K562 (cell line): ENCODE data around the gene COL13A1. TPM values are rescaled to one million over a fixed set of nuclear protein-coding genes. Genes with fewer than 3 reads are reported as not detected.

Experiments used
- ATAC-seq: fragments of 200-7000 bp; cut with Tn5 transposase; 3 replicates; pipeline ENCODE4 v1.9.1; 2020; ENCODE audit warnings: moderate library complexity
- BruUV-seq: library from RNA; stranded (reverse); fragments of 400-500 nt; replicated peaks from 2 replicates; lab custom pipeline; 2021; lab: Mats Ljungman, UMichigan
- CTCF ChIA-PET: fragments of 300-600 bp; formaldehyde crosslinking; extraction: SDS; loops from one replicate; lab custom pipeline; 2021; ENCODE audit warnings: low intra/inter-chr PET ratio; lab: Yijun Ruan, JAX
- POLR2A ChIA-PET: fragments of 300-600, 350-650 bp; sonication (Branson Sonifier 250); formaldehyde crosslinking; extraction: SDS; loops from one replicate; lab custom pipeline; 2021; ENCODE audit warnings: antibody characterized with exemption, inconsistent platforms; lab: Yijun Ruan, JAX
- DNase-seq, 4 experiments: peaks; one replicate each; pipeline versions ENCODE4 v3.0.0 to v3.0.0-alpha.2; 2011 to 2018; ENCODE audit warnings: low spot score in 3 of 4, mixed read lengths in 3 of 4; ENCODE audit errors: extremely low read depth in 1 of 4
- FAIRE-seq: peaks from 2 replicates; lab custom pipeline; 2011; peaks lifted over from hg19 to GRCh38; lab: Jason Lieb, UNC
- H2AFZ ChIP-seq: 2 replicates; pipeline ENCODE4 v1.6.0; 2011; ENCODE audit warnings: low read depth, low read length, control low read depth, inconsistent platforms
- H3K27ac ChIP-seq: fragments of 200-600 bp; 3 replicates; pipeline ENCODE4 v1.8.0; 2011; ENCODE audit warnings: low read depth, mild to moderate bottlenecking, control low read depth, inconsistent platforms, low read length, moderate library complexity, mixed read lengths; ENCODE audit errors: extremely low read depth
- H3K27me3 ChIP-seq, 2 experiments: fragments of 300-600 bp in 1 of 2; 2 replicates in 1 of 2; 3 replicates in 1 of 2; pipeline versions ENCODE4 v1.6.0 to v1.8.0; 2011; ENCODE audit warnings: inconsistent platforms in 2 of 2, low read length in 2 of 2, mild to moderate bottlenecking in 1 of 2, mixed read lengths in 1 of 2, moderate library complexity in 1 of 2; ENCODE audit not compliant: control insufficient read depth in 2 of 2, insufficient read depth in 2 of 2
- H3K36me3 ChIP-seq: fragments of 300-600 bp; 3 replicates; pipeline ENCODE4 v1.8.0; 2011; ENCODE audit warnings: mild to moderate bottlenecking, low read length, inconsistent platforms; ENCODE audit not compliant: control insufficient read depth, insufficient read depth
- H3K4me1 ChIP-seq, 2 experiments: fragments of 200-600 bp in 1 of 2; replicated peaks in 1 of 2; 2 replicates in 1 of 2; 3 replicates in 1 of 2; pipeline versions ENCODE4 v1.5.1 to v1.8.0; 2011; ENCODE audit warnings: inconsistent platforms in 2 of 2, low read length in 2 of 2, mild to moderate bottlenecking in 1 of 2, mixed read lengths in 1 of 2, moderate library complexity in 1 of 2; ENCODE audit not compliant: control insufficient read depth in 2 of 2, insufficient read depth in 2 of 2
- H3K4me2 ChIP-seq: 2 replicates; pipeline ENCODE4 v1.6.1; 2011; ENCODE audit warnings: low read length, control low read depth, inconsistent platforms, mixed read lengths; ENCODE audit not compliant: insufficient read depth
- H3K4me3 ChIP-seq: fragments of 200-600 bp; sonication (generic), shearing (Covaris generic); 2 replicates; pipeline ENCODE4 v1.5.1; 2016; ENCODE audit warnings: control low read depth, inconsistent platforms
- H3K79me2 ChIP-seq: fragments of 200-600 bp; 3 replicates; pipeline ENCODE4 v1.8.0; 2011; ENCODE audit warnings: low read length, inconsistent platforms; ENCODE audit not compliant: control insufficient read depth, insufficient read depth
- H3K9ac ChIP-seq, 2 experiments: 2 replicates each; pipeline versions ENCODE4 v1.6.0 to v1.6.1; 2011; ENCODE audit warnings: low read depth in 2 of 2, low read length in 2 of 2, control low read depth in 1 of 2, inconsistent platforms in 1 of 2, mild to moderate bottlenecking in 1 of 2, mixed read lengths in 1 of 2; ENCODE audit not compliant: insufficient read depth in 1 of 2
- H3K9me1 ChIP-seq: one replicate; pipeline ENCODE4 v1.6.0; 2011; ENCODE audit warnings: inconsistent platforms, mild to moderate bottlenecking, low read length, moderate library complexity; ENCODE audit not compliant: control insufficient read depth, insufficient read depth
- H3K9me3 ChIP-seq: replicated peaks from 2 replicates; pipeline ENCODE4 v1.5.1; 2011; ENCODE audit warnings: low read depth, low read length, inconsistent platforms; ENCODE audit not compliant: control insufficient read depth, insufficient read depth
- H4K20me1 ChIP-seq: replicated peaks from 2 replicates; pipeline ENCODE4 v1.6.1; 2011; ENCODE audit warnings: low read length, inconsistent platforms, mixed read lengths; ENCODE audit not compliant: control insufficient read depth, insufficient read depth
- E2F6 ChIP-seq, 2 experiments: IDR thresholded peaks; 2 replicates each; pipeline ENCODE4 v1.6.1; 2011; ENCODE audit warnings: borderline replicate concordance in 1 of 2, control low read depth in 1 of 2, low read depth in 1 of 2, low read length in 1 of 2, mild to moderate bottlenecking in 1 of 2, mixed read lengths in 1 of 2, moderate library complexity in 1 of 2; ENCODE audit not compliant: insufficient read depth in 1 of 2, insufficient read length in 1 of 2, poor library complexity in 1 of 2, severe bottlenecking in 1 of 2; ENCODE audit errors: extremely low read depth in 1 of 2
- ETV5 ChIP-seq: sonication (generic); formaldehyde crosslinking; IDR thresholded peaks from 2 replicates; pipeline ENCODE4 v1.4.0; 2020; ENCODE audit warnings: low read depth, mild to moderate bottlenecking, missing genetic modification reagents
- GTF2A2 ChIP-seq: IDR thresholded peaks from 2 replicates; pipeline ENCODE4 v1.6.1; 2016; ENCODE audit warnings: mild to moderate bottlenecking, missing genetic modification characterization, missing compliant biosample characterization
- HDGF ChIP-seq: fragments of 450-650 bp; IDR thresholded peaks from 2 replicates; pipeline ENCODE4 v1.6.1; 2016
- PHF21A ChIP-seq: fragments of 450-650 bp; IDR thresholded peaks from 2 replicates; pipeline ENCODE4 v1.6.1; 2017; ENCODE audit warnings: low read depth, borderline replicate concordance
- POLR2H ChIP-seq: IDR thresholded peaks from 2 replicates; pipeline ENCODE4 v1.6.1; 2016; ENCODE audit warnings: missing genetic modification characterization, low read depth, mild to moderate bottlenecking, control low read depth, missing compliant biosample characterization, moderate library complexity
- RBM14 ChIP-seq: fragments of 200-400 bp; formaldehyde crosslinking; IDR thresholded peaks from 2 replicates; pipeline ENCODE4 v1.6.1; 2018; ENCODE audit warnings: low read depth, mild to moderate bottlenecking, low read length, moderate library complexity, borderline replicate concordance; ENCODE audit not compliant: insufficient read depth
- SIRT6 ChIP-seq: IDR thresholded peaks from one replicate; pipeline ENCODE4 v1.6.1; 2012; ENCODE audit warnings: low read depth, mild to moderate bottlenecking, control low read depth, inconsistent platforms, low read length, moderate library complexity
- TAF9B ChIP-seq: fragments of 450-650 bp; IDR thresholded peaks from 2 replicates; pipeline ENCODE4 v1.6.1; 2018; ENCODE audit warnings: mild to moderate bottlenecking; ENCODE audit not compliant: partially characterized antibody
- TBP ChIP-seq: optimal IDR thresholded peaks from 2 replicates; pipeline ENCODE3; 2011; ENCODE audit warnings: low read depth, low read length, improper control_type of control experiment
- ZBTB7A ChIP-seq: IDR thresholded peaks from 2 replicates; pipeline ENCODE4 v1.6.1; 2011; ENCODE audit warnings: low read depth, mild to moderate bottlenecking, low read length, moderate library complexity, borderline replicate concordance; ENCODE audit not compliant: control insufficient read depth
- ZFP91 ChIP-seq: sonication (generic); formaldehyde crosslinking; IDR thresholded peaks from 2 replicates; pipeline ENCODE4 v1.8.0; 2022; ENCODE audit warnings: mild to moderate bottlenecking, missing genetic modification reagents
- ZNF224 ChIP-seq: sonication (generic); formaldehyde crosslinking; IDR thresholded peaks from 2 replicates; pipeline ENCODE4 v1.8.0; 2022; ENCODE audit warnings: mild to moderate bottlenecking, missing genetic modification reagents
- ZNF398 ChIP-seq: fragments of 250-450 bp; sonication (Bioruptor Pico); IDR thresholded peaks from 2 replicates; pipeline ENCODE4 v1.8.0; 2021; ENCODE audit warnings: moderate library complexity, mild to moderate bottlenecking, inconsistent platforms
- ZNF655 ChIP-seq: fragments of 250-450 bp; sonication (Bioruptor Pico); IDR thresholded peaks from 2 replicates; pipeline ENCODE4 v1.5.0; 2021
- WGBS: fragments of 100-300 bp; shearing (Covaris generic); methylation state at CpG from one replicate; pipeline ENCODE4 v1.1.6; 2016; ENCODE audit warnings: low coverage, mixed read lengths; ENCODE audit not compliant: insufficient coverage; ENCODE audit errors: missing lambda C conversion rate; 5-methylcytosine and 5-hydroxymethylcytosine counted together
- in situ Hi-C: fragments of 300-500 bp; cut with MboI; formaldehyde crosslinking; loops from 4 replicates; pipeline ENCODE4 v1.15.0; 2018; ENCODE audit warnings: inconsistent platforms, mixed read lengths
- intact Hi-C: fragments of 100-400 bp; cut with micrococcal nuclease; formaldehyde crosslinking; loops from 2 replicates; pipeline ENCODE4 v1.14.2; 2022
- polyA plus RNA-seq, 8 experiments: library from polyadenylated mRNA; depleted of rRNA in 4 of 8; stranded (reverse) in 5 of 8; unstranded in 3 of 8; fragments of >200 nt; fragmentation: Nextera tagmentation in 2 of 8; fragmentation: Illumina TruSeq in 1 of 8; extraction: Ambion mirVana in 2 of 8; extraction: Trizol in 1 of 8; gene quantifications; 2 replicates each; pipeline versions ENCODE4 v1.2.1 to v1.2.3, GENCODE V29; 2011 to 2014; ENCODE audit warnings: inconsistent platforms in 1 of 8, missing spikeins in 1 of 8
- total RNA-seq, 7 experiments: library from RNA; depleted of rRNA in 6 of 7; stranded (reverse); fragments of >200 nt in 6 of 7; fragmentation: Illumina TruSeq in 2 of 7; extraction: Trizol in 2 of 7; gene quantifications; 2 replicates each; pipeline versions ENCODE4 v1.2.1 to v1.2.3, GENCODE V29; 2011 to 2021; ENCODE audit warnings: low replicate concordance in 1 of 7

COL13A1 gene
- total and polyA plus RNA-seq, 9 of the 15 experiments (the other 6 are each of a cell fraction or from before 2014, with no cell fraction given): not detected

- intact Hi-C loops (no loop called here), in situ Hi-C loops (no loop called here)
- Histone ChIP-seq H3K4me2 (no peak overlapping the region), H3K9ac (peak overlapping the region in 1 of 2 experiments; percentile 55; a peak in 1 of 4 replicates), H4K20me1 (peaks cover 3% of the 10 kb centered on the region; the same call in 1 of the 2 replicates), H3K79me2 (no peaks in the 10 kb centered on the region), H3K9me3 (no peaks in the 10 kb centered on the region), H2AFZ (no peak overlapping the region), H3K4me1 (no peaks in the 10 kb centered on the region), H3K9me1 (no peaks in the 10 kb centered on the region), H3K27me3 (peaks cover 18 to 68% of the 10 kb centered on the region in 2 experiments), H3K27ac (no peak overlapping the region), H3K4me3 (no peak overlapping the region), H3K36me3 (no peaks in the 10 kb centered on the region)
- ATAC-seq (no peak), DNase-seq (no peak), FAIRE-seq (no peak)
- ChIA-PET CTCF (no interaction called here), POLR2A (interaction anchor here (1.0 to 1.1 kb wide), 2 partner anchors 14 to 276 kb away, joined by 3 read pairs; no protein-coding TSS in a partner anchor)
- BruUV-seq: no TSS peak
- 0% methylated on average over 10 of the region's 10 CpGs for WGBS
- TF ChIP-seq PHF21A (no peak), POLR2H (tag) (no peak), ZBTB7A (no peak), TAF9B (no peak), TBP (no peak), GTF2A2 (tag) (no peak), ETV5 (no peak), HDGF (no peak), E2F6 (IDR thresholded peaks at IDR 0.05; ENCODE audit: borderline replicate concordance in 1 of 2, extremely low read depth in 1 of 2, insufficient read depth in 1 of 2, insufficient read length in 1 of 2, low read depth in 1 of 2, low read length in 1 of 2, poor library complexity in 1 of 2, severe bottlenecking in 1 of 2) (no peak), ZNF224 (no peak), ZNF398 (no peak), ZFP91 (no peak), SIRT6 (no peak), ZNF655 (CRISPR knock-in tag) (no peak), RBM14 (no peak)
These were observed 41.2 kb downstream of the COL13A1 start for GRCh38 chr10:69842882-69843281.
